GM19043 (cell line): Measurements from ENCODE around the gene ZBTB48.
A peak's percentile ranks its signal among the peaks of the same experiment; 100 is the strongest.

Experiments used
- ATAC-seq: cut with Tn5 transposase; IDR thresholded peaks from one replicate; pipeline ENCODE4 v1.9.1; 2021; ENCODE audit warnings: low read depth; ENCODE audit not compliant: unreplicated experiment

Gene ZBTB48

DNA sequence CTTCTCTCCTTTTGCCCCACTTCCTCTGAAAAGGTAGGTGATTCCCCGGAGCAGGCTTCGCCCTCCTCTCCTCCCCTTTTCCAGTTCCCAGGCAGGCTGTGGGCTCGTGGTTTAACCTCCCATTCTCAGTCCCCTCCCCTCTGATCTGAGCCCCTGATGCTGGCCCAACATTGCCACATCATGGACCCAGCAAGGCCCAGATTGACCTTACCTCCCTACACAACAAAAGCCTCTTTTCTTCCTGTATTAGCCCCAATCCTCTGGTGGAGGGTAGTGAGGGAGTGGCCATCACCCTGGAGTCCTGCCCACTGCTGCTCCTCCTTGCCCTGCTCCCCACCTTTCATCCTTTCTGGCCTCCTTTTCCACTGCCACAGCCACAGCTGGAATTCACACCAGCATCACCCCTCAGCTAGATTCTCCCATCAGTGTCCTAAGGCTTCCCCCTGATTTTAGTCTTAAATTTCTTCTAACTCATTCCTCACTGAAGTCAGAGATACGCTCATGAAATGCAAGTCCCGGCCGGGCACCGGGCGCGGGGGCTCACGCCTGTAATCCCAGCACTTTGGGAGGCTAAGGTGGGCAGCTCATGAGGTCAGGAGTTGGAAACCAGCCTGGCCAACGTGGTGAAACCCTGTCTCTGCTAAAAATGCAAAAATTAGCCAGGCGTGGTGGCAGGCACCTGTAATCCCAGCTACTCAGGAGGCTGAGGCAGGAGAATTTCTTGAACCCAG lies 7.0 kb upstream of the ZBTB48 start:
- no peak for ATAC-seq

DNA sequence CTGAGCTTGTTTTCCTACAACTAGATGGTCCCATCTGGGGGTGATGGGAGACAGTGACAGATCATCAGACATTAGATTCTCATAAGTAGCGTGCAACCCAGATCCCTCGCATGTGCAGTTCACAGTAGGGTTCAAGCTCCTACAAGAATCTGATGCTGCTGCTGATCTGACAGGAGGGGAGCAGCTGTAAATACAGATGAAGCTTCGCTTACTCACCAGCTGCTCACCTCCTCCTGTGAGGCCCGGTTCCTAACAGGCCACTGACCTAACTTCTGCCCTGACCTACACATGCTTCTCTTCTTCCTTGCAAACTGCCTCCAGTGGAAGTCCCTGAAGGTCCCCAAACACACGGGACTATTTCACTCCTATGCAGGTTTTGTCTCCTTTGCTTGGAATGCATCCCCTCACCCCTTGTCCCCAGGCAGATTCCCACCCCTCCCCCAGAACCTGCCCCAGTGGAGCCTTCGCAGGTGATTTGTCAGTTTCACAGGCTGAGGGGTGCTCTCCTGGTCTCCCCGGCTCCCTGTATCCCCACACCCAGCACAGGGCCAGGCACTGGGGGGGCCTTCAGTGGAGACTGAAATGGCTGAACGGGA lies 5.7 kb upstream of the ZBTB48 start:
- ATAC-seq, result no peak

DNA sequence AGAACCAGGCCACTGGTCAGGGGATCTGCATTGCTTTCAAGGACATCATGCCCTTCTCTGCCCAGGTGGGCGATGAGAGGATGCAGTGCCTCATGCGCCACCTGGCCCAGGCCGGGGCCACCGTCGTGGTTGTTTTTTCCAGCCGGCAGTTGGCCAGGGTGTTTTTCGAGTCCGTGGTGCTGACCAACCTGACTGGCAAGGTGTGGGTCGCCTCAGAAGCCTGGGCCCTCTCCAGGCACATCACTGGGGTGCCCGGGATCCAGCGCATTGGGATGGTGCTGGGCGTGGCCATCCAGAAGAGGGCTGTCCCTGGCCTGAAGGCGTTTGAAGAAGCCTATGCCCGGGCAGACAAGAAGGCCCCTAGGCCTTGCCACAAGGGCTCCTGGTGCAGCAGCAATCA lies 5.0 kb upstream of the ZBTB48 start:
- ATAC-seq, result no peak

DNA sequence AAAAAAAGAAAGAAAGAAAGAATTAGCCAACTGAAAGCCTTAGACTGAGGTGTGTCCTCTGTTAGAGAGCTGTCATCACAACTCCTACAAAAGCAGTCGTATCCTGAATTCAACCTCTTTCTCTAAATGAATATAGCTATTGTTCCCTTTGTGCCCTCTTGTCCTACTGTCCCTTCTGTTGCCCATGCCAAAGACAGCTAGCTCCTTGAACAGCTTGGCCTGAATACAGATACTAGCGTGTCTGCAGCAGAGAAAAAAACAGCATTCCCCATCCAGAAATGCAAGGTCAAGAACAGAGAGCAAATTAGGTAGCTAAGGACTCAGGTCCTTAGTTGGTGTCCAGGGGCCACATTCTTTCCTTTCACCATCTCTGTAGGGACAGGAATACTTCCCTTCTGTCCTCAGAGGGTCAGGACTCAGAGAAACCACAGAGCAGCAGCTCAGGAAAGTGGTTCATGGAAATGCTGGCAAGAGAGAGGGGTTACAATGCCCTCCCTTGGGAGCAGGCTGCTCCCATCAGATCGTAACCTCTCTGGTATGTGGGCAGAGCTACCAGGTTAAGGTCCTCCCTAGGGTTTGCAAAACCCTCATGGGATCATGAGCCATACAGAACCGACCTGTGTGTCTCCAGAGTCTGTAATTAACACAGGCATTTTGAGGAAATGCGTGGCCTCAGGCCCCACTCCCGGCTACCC lies 1.8 kb upstream of the ZBTB48 start:
- no peak for ATAC-seq

DNA sequence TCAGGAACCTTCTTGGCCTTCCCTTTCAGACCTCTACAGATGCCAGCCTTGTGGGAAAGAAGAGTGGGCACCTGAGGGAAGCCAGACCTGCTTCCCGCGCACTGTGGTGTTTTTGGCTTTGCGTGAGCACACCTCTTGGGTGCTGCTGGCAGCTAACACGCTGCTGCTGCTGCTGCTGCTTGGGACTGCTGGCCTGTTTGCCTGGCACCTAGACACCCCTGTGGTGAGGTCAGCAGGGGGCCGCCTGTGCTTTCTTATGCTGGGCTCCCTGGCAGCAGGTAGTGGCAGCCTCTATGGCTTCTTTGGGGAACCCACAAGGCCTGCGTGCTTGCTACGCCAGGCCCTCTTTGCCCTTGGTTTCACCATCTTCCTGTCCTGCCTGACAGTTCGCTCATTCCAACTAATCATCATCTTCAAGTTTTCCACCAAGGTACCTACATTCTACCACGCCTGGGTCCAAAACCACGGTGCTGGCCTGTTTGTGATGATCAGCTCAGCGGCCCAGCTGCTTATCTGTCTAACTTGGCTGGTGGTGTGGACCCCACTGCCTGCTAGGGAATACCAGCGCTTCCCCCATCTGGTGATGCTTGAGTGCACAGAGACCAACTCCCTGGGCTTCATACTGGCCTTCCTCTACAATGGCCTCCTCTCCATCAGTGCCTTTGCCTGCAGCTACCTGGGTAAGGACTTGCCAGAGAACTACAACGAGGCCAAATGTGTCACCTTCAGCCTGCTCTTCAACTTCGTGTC lies 995 bp upstream of the ZBTB48 start:
- no peak for ATAC-seq

DNA sequence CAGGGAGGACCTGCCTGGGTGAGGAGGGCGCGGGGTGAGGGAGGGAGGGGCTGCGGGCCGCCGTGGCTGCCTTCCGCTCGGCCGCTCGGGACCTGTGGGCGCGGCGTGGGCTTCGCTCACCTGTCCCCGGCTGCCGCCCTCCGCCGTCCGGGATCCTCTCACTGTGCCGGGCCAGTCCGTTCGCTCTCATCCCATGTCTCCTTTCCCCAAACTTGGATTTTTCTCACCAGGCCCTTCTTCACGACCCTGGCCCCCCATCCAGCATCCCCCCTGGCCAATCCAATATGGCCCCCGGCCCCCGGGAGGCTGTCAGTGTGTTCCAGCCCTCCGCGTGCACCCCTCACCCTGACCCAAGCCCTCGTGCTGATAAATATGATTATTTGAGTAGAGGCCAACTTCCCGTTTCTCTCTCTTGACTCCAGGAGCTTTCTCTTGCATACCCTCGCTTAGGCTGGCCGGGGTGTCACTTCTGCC lies 362 bp downstream of the ZBTB48 start:
- peak; percentile 5 for ATAC-seq

DNA sequence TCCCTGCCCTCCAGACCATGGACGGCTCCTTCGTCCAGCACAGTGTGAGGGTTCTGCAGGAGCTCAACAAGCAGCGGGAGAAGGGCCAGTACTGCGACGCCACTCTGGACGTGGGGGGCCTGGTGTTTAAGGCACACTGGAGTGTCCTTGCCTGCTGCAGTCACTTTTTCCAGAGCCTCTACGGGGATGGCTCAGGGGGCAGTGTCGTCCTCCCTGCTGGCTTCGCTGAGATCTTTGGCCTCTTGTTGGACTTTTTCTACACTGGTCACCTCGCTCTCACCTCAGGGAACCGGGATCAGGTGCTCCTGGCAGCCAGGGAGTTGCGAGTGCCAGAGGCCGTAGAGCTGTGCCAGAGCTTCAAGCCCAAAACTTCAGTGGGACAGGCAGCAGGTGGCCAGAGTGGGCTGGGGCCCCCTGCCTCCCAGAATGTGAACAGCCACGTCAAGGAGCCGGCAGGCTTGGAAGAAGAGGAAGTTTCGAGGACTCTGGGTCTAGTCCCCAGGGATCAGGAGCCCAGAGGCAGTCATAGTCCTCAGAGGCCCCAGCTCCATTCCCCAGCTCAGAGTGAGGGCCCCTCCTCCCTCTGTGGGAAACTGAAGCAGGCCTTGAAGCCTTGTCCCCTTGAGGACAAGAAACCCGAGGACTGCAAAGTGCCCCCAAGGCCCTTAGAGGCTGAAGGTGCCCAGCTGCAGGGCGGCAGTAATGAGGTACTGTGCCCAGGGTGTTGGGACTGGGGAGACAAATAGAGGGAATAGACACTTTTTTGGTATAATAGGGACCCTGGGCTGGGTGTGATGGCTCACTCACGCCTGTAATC lies 1.0 kb downstream of the ZBTB48 start:
- no peak for ATAC-seq

DNA sequence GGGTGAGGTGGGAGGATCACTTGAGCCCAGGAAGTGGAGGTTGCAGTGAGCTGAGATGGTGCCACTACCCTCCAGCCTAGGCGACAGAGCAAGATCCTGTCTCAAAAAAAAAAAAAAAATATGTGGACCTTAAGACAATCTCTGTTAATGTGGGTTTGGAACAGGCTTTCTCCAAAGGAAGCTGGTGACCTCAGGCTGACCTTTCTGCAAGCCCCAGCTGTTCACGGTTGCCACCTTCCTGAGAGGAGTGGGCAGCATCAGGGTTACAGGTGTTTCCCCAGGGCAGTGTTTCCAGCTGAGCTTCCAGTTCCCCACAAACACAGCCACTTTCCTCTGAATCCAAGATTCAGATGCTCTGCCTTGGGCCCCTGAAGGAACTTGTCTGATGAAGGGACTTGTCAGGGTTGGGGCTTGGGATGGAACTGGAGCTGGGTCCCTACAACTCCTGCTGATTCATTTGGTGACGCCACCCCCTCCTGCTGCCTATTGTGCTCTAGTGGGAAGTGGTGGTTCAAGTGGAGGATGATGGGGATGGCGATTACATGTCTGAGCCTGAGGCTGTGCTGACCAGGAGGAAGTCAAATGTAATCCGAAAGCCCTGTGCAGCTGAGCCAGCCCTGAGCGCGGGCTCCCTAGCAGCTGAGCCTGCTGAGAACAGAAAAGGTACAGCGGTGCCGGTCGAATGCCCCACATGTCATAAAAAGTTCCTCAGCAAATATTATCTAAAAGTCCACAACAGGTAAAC lies 1.9 kb downstream of the ZBTB48 start:
- ATAC-seq, result no peak

DNA sequence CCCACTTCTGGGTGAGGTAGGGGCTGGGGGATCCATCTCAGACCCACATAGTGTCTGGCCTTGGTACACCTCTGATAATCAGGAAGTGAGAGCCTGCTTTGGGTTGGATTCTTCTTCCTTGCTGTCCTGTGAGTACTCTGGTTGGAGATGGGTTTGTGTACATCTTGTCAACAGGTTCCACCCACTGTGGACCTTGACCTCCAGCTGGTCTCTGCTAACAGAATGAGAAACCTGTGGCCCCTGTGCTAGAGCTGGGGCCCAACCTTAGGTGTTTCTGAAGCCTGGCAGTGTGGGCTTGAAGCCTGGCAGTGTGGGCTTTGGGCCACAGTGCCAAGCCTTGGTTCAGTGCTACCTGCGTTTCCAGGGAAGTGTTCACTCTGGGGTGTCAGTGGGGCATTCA lies 2.6 kb downstream of the ZBTB48 start:
- no peak for ATAC-seq

DNA sequence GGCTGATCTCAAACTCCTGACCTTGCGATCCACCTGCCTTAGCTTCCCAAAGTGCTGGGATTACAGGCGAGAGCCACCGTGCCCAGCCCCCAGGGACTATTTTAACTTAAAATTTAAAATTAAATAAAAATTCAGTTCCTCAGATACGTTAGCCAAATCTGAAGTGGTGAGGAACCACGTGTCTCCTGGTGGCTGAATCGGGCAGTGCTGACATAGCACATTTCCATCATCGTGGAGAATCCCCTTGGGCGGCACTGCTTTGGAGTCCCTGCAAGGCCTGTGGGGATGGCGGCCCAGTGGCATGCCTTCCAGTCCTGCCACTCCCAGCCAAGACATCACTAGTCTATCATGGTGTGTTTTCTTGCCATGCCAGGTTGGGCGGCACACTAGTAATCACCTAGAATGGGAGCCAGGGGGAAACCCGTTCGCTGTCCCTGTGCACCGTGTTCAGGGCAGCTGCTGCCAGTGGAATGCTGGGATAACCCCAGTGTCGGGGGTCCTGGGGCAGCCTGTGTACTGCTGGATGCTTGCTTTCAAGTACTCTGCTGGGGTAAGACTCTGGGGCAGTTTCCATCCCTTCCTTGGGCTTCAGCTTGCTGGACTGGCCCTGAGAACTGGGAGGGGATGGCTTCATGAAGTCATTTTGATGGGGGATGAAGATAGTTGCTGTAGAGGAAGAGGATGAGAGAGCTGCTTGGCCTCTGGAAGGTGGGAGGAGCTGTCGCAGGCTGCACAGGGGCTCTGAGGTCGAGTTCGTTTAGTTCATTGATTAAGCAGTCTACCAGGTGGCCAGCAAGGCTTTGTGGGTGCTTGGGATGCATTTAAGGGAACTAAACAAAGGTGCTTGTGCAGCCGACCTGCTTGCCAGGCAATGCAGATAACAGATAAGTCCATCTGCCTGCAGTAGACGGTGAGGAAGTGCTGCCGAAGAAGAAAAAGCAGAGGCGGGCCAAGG lies 4.6 kb downstream of the ZBTB48 start:
- ATAC-seq, result no peak

DNA sequence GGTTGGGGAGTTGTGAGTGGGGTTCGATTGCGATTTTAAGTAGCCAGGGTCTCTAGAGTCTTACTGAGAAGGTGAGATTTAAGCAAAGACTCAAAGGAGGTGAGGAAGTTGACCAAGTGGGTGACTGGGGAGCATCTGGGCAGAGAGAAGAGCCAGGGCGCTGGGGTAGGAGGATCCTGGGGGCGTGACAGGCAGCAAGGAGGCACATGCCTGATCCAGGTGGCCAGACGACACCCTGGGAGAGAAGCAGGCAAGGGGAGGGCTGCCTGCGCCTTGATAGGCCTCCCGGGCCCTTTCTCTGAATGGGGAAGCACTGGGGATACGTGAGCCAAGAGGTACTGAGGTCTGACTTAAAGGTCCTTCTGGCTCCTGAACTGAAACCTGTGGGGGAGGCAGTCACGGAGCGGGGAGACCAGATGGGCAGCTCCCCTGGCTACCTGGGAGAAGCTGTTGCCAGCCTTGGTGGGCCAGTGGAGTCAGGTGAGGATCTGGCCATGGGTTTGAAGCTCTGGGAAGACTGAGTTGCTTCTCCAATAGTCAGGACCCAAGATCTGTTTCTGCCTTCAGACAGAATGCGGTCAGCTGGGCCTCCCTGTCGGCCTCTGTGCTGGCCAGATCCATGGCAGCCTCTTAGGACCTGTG lies 5.4 kb downstream of the ZBTB48 start:
- no peak for ATAC-seq

DNA sequence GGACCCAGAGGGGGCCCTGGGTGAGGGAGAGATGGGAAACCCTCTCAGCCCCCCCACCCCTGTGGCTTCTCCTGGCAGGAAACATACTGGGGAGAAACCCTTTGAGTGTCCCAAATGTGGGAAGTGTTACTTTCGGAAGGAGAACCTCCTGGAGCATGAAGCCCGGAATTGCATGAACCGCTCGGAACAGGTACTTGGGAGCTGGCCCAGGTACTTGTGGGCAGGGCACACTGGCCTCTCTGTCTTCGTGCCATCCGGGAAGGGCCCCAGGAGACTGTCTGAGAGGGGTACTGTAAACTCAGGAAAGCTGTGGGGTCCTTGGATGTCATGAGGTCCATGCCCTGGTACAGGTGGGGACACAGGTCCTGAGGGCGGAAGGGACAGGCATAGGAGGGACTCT lies 6.0 kb downstream of the ZBTB48 start:
- no peak for ATAC-seq

DNA sequence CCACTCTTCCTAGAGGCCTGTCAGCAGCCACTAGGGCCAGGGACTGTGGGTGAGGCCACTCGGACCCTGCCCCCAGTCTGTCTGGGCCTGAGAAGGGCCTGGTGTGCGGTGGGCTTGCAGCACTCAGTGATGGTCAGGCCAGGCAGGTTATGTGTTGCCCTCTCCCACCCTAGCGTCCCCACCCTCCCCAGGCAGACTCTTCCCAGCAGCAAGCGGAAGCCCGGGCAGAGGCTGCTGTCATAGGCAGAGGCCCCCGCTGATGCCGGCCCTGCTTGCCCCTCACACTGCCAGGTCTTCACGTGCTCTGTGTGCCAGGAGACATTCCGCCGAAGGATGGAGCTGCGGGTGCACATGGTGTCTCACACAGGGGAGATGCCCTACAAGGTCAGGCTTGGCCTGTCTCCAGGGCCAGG lies 6.6 kb downstream of the ZBTB48 start:
- ATAC-seq, result no peak

DNA sequence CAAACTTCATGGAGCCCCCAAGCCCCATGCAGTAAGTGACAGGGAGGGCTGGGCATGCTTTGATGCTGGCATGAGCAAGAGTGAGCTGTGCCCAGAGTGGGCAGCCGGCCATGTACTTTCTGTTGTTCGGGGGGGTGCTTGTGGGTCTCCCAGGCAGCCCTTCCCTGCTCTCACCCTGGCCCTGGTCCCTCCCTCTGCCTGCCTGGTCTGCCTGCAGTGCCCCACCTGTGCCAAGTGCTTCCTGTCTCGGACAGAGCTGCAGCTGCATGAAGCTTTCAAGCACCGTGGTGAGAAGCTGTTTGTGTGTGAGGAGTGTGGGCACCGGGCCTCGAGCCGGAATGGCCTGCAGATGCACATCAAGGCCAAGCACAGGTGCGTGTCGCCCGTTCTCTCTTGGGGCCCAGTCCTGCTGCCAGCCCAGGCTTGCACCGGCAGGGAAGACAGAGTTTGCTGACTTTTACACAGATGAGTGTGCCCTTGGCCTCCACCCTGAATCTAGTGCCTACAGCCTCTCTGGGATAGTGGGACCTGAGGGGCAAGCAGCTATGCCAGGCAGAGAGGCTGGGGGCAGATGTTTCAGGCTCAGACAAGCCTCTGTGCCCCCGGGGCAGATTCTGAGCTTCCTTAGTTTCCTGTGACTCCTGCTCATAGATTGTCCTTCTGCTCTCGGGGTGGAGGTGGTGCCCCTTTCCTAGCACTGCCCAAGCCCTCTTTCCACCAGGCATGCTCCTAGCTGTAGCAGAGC lies 7.6 kb downstream of the ZBTB48 start:
- ATAC-seq, result no peak

DNA sequence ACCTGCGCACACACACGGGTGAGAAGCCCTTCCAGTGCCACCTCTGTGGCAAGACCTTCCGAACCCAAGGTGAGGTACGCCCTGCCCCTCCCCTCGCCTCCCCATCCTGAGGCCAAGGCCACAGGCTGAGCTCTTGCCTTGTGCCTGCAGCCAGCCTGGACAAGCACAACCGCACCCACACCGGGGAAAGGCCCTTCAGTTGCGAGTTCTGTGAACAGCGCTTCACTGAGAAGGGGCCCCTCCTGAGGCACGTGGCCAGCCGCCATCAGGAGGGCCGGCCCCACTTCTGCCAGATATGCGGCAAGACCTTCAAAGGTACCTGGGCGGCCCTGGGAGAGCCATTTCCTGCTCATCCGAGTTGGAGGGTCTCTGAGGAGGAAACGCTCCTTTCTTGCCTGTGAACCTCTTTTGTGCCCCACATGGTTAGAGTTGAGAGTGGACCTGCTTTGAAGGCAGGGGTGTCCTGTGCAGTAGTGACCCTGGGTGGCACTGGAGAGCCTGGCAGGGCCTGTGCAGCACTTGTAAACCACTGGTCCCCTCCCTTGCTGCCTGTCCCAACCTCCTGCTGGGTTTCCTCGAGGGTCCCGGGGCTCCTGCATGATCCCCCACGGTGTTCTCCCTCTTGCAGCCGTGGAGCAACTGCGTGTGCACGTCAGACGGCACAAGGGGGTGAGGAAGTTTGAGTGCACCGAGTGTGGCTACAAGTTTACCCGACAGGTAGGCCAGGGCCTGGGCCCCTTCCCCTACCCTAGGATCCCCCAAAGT lies 8.5 kb downstream of the ZBTB48 start:
- no peak for ATAC-seq

DNA sequence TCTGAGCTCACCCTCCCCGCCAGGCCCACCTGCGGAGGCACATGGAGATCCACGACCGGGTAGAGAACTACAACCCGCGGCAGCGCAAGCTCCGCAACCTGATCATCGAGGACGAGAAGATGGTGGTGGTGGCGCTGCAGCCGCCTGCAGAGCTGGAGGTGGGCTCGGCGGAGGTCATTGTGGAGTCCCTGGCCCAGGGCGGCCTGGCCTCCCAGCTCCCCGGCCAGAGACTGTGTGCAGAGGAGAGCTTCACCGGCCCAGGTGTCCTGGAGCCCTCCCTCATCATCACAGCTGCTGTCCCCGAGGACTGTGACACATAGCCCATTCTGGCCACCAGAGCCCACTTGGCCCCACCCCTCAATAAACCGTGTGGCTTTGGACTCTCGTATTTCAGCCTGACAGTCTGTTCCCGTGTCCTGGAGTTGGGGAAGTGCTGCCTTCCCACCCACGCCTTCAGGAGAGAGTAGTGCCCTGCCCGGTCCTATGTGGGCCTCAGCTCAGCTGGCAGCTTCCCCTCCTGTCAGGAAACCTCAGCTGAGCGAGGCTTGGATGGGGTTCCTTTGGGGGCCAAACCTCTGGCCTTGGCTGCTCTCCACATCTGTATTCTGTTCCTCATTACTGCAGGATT lies 9.2 kb downstream of the ZBTB48 start:
- no peak for ATAC-seq
